GM12892 (cell line): ENCODE measurements around the gene SCFD2.

ENCODE experiments used
- POLR2AphosphoS5 ChIP-seq: IDR thresholded peaks from 2 replicates; pipeline ENCODE4 v1.6.1; 2011; ENCODE audit warnings: low read depth, low read length, control low read depth
- TAF1 ChIP-seq: IDR thresholded peaks from 2 replicates; pipeline ENCODE4 v1.6.1; 2011; ENCODE audit warnings: low read depth, mild to moderate bottlenecking, control low read depth, low read length, borderline replicate concordance

DNA sequence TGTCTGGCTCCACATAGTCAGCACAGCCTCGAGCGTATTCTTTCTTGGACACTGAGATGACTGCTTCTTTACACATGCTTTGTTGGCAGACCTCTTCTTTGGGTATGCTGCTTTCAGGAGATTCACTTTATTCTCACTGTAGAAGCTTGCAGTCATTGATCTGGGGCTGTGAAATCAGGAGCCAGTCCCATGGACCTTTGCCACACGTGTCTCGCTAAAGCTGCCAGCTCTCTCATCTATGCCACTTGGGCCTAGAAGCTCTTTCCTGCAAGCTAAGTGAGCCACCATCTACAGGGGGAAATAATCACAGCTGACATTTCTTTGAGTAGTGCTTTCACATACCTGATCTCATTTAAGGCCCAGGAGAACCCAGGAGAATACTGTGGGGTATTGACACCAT is 498.7 kb downstream of the SCFD2 start:
- TF ChIP-seq TAF1, result no peak
- TF ChIP-seq POLR2AphosphoS5, result no peak
